AG04449 (cell line): ENCODE results near the gene ETS1.
A peak's percentile ranks its signal among the peaks of the same experiment; 100 is the strongest.

ENCODE experiments used
- CTCF ChIA-PET: fragments of 350-600 bp; formaldehyde crosslinking; extraction: SDS; loops from one replicate; lab custom pipeline; 2021; ENCODE audit warnings: antibody characterized with exemption; lab: Yijun Ruan, JAX
- POLR2A ChIA-PET: fragments of 400-600, 350-600 bp; formaldehyde crosslinking; extraction: SDS; loops from one replicate; lab custom pipeline; 2020; ENCODE audit warnings: antibody characterized with exemption, inconsistent platforms; lab: Yijun Ruan, JAX
- DNase-seq: peaks from one replicate; pipeline ENCODE4 v3.0.0-alpha.2; 2010; ENCODE audit warnings: low read depth, low spot score
- H3K4me3 ChIP-seq: 2 replicates; pipeline ENCODE4 v1.5.1; 2011; ENCODE audit warnings: low read depth, mild to moderate bottlenecking, control low read depth, low read length
- CTCF ChIP-seq: IDR thresholded peaks from one replicate; pipeline ENCODE4 v1.5.1; 2011; ENCODE audit warnings: mild to moderate bottlenecking, moderate library complexity, low read length, control low read depth, inconsistent platforms; ENCODE audit not compliant: insufficient read depth; ENCODE audit errors: missing control alignments

Gene ETS1

GRCh38 chr11:128502726-128503125 is 84.6 kb downstream of the ETS1 start:
- H3K4me3 ChIP-seq = no peak overlapping the region
- no peak for TF ChIP-seq CTCF
- peak; percentile 94 for DNase-seq
- CTCF ChIA-PET = interaction anchor here (1.4 to 5.1 kb wide), 2 partner anchors 39 to 128 kb away, joined by 5 to 39 read pairs; no protein-coding TSS in a partner anchor
- POLR2A ChIA-PET = interaction anchor here (1.0 to 1.1 kb wide), 2 partner anchors 9 to 27 kb away, joined by 3 read pairs; no protein-coding TSS in a partner anchor

DNA sequence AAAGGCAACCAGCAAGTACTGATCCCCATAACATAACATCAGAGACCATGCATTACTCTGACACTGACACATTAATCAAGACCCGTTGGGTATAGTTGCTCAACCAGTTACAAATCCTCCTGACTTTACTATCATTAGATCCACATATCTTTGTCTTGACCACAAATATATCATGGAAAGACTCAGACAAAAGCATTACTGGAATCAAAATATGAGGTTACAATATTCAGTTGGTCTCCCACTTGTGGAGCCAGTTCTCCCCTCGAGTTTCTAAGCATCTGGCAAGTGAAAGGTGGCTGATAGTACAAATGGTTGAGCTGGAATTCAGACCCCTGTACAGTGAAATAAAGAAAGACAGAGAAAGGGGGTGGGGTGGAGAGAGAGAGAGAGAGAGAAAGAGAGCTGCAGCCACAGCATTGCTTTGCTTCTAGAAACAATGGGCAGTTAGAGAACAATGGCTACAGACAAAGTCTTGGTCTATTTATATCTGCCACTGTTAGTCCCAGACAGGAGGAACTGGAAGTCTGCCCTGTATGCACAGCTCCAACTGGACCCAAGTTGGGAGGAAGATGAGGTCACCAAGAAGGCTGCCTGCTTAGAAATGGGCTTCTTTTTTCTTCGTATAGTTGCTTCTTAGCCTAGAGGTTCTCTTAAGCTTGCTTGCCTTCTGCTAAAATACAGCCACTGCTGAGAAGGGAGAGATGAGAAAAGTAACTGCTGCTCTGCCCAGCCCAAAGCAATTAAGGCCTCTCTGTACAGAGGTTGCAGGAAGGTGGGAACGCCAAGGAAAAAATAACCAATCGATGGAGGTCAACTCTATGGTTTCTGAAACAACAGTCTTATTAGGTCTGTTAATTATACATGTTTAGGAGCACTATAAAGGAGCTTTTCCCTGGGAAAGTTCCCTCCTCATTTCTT is 85.5 kb downstream of the ETS1 start:
- TF ChIP-seq CTCF = no peak
- CTCF ChIA-PET = interaction anchor here (1.0 kb wide), 2 partner anchors 17 to 18 kb away, joined by 3 read pairs; no protein-coding TSS in a partner anchor
- POLR2A ChIA-PET = interaction anchor here (0.9 to 1.6 kb wide), 4 partner anchors 9 to 49 kb away, joined by 3 to 4 read pairs (median 4); no protein-coding TSS in a partner anchor
- DNase-seq = no peak
- no peak overlapping the region for H3K4me3 ChIP-seq

DNA sequence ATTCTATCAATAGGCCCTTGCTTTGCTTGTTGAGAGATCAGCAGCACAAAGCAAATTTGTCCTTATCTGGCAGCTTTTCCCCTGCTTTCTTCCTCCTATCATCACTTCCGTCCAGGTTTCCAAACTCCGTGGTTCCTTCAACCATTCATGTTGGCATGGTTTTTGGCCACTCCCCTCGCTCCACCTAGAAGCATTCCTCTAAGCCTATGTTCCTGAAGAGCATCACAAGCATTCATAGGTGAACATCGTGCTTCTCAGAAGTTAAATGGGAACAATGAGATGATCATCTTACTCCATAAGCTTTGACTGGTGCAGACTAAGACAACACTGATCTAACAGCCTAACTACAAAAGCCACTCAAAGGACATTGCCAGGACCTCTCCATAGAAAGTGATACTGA is 86.3 kb downstream of the ETS1 start:
- ChIA-PET POLR2A (interaction anchor here (1.6 kb wide), 1 partner anchor 36 kb away, joined by 4 read pairs; no protein-coding TSS in a partner anchor), CTCF (interaction anchor here (0.8 to 1.1 kb wide), 4 partner anchors 18 to 211 kb away, joined by 3 to 7 read pairs (median 3); no protein-coding TSS in a partner anchor)
- no peak for TF ChIP-seq CTCF
- H3K4me3 ChIP-seq = no peak overlapping the region
- DNase-seq = no peak

- CTCF ChIA-PET = interaction anchor here (0.8 to 1.1 kb wide), 4 partner anchors 18 to 211 kb away, joined by 3 to 7 read pairs (median 3); no protein-coding TSS in a partner anchor
- H3K4me3 ChIP-seq = no peak overlapping the region
- no peak for DNase-seq
- POLR2A ChIA-PET = no interaction called here
- TF ChIP-seq CTCF = no peak
These were observed 86.9 kb downstream of the ETS1 start for GRCh38 chr11:128500493-128500892.

DNA sequence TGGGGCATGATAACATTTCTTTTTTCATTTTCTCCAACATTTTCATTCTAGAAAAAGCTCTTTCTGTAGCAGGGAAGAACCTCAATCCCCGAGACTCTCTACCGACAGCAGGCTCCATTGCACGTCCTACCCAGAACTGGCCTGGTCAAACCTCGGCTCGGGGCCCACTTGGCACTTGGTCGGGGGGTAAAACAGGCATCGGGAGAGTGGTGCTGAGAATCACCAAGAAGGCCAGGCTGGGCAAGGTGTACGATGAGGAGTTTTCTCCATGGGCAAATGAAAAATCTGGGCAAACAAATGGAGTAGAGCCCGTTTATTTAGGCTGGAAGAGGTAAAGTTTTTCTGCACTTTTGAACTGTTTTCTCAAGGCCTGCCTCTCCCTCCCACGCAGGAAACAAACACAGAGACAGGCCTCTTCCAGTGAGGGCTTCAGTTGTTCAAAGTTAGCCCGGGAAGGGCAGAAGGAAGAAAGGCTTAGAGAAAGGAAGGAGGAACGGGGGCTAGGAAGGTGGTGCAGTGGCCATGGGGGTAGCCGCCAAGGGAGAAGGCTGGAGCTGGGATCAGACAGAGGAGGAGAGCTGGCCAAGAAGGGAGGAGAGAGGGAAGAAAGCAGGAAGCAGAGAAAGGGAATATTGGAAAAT is 87.6 kb downstream of the ETS1 start:
- ChIA-PET POLR2A (no interaction called here), CTCF (no interaction called here)
- no peak for TF ChIP-seq CTCF
- H3K4me3 ChIP-seq = no peak overlapping the region
- DNase-seq = no peak
